Vagina (tissue), 2 donors: ENCODE measurements around the gene GRIA1. TPM values are rescaled to one million over a fixed set of nuclear protein-coding genes. Genes with fewer than 3 reads are reported as not detected.

ENCODE experiments used
- DNase-seq, 2 donors: peaks; one replicate each; pipeline ENCODE4 v3.0.0-alpha.2; 2017; ENCODE audit errors: extremely low spot score in 2 of 2
- H3K27ac ChIP-seq: fragments of 200-600 bp; sonication (generic); one replicate; pipeline ENCODE4 v1.5.1; 2019
- H3K27me3 ChIP-seq: fragments of 200-600 bp; sonication (generic); one replicate; pipeline ENCODE4 v1.5.1; 2019
- H3K36me3 ChIP-seq, 2 donors: fragments of 200-600 bp; sonication (generic); one replicate each; pipeline ENCODE4 v1.5.1; 2017 to 2019
- H3K4me1 ChIP-seq: fragments of 200-600 bp; sonication (generic); one replicate; pipeline ENCODE4 v1.5.1; 2019
- H3K4me3 ChIP-seq, 2 donors: fragments of 200-600 bp; sonication (generic); 1 replicate in 1 of 2; 2 replicates in 1 of 2; pipeline ENCODE4 v1.5.1; 2016 to 2019
- H3K9me3 ChIP-seq: fragments of 200-600 bp; sonication (generic); one replicate; pipeline ENCODE4 v1.5.1; 2019
- CTCF ChIP-seq, 3 experiments: fragments of 450-650 bp in 2 of 3; fragments of 200-600 bp in 1 of 3; sonication (generic) in 1 of 3; IDR thresholded peaks; one replicate each; pipeline ENCODE4 v1.5.1; 2017 to 2019; ENCODE audit warnings: antibody characterized with exemption in 3 of 3, mild to moderate bottlenecking in 2 of 3, moderate library complexity in 2 of 3
- POLR2A ChIP-seq, 2 donors: fragments of 450-650 bp; IDR thresholded peaks; one replicate each; pipeline ENCODE4 v1.6.1; 2017; ENCODE audit warnings: antibody characterized with exemption in 2 of 2, mild to moderate bottlenecking in 2 of 2, moderate library complexity in 2 of 2
- POLR2AphosphoS5 ChIP-seq, 2 donors: sonication (generic); formaldehyde crosslinking; IDR thresholded peaks; one replicate each; pipeline ENCODE4 v1.9.0; 2017; ENCODE audit warnings: antibody characterized with exemption in 2 of 2, mild to moderate bottlenecking in 2 of 2, low read depth in 1 of 2; ENCODE audit not compliant: insufficient read depth in 1 of 2
- intact Hi-C: fragments of 100-400 bp; cut with DNase I; formaldehyde crosslinking; loops from one replicate; pipeline ENCODE4 v1.15.1; 2023
- total RNA-seq: library from RNA; depleted of rRNA; stranded (reverse); fragments of >200 nt; gene quantifications from one replicate; pipeline ENCODE4 v1.2.3, GENCODE V29; 2016

The GRIA1 gene
- total RNA-seq, 1 donor from 2014 or later, result not detected

- no peak overlapping the region for H3K4me3 ChIP-seq
- intact Hi-C loops, result no loop called here
- no peaks in the 10 kb centered on the region for H3K36me3 ChIP-seq
- no peaks in the 10 kb centered on the region for H3K4me1 ChIP-seq
- H3K27me3 ChIP-seq, result no peaks in the 10 kb centered on the region
- DNase-seq, result no peak
- no peaks in the 10 kb centered on the region for H3K9me3 ChIP-seq
- H3K27ac ChIP-seq, result no peak overlapping the region
- no peak for TF ChIP-seq CTCF (IDR thresholded peaks at IDR 0.05)
- no peak for TF ChIP-seq POLR2AphosphoS5 (IDR thresholded peaks at IDR 0.05; ENCODE audit: insufficient read depth in 1 of 2, low read depth in 1 of 2)
- TF ChIP-seq POLR2A (IDR thresholded peaks at IDR 0.05), result no peak
These were observed 68.5 kb downstream of the GRIA1 start for GRCh38 chr5:153558957-153559356.

GRCh38 chr5:153559926-153560325 lies 69.5 kb downstream of the GRIA1 start:
- no peaks in the 10 kb centered on the region for H3K27me3 ChIP-seq
- no peak overlapping the region for H3K27ac ChIP-seq
- intact Hi-C loops, result no loop called here

GRCh38 chr5:153562189-153562588 lies 71.7 kb downstream of the GRIA1 start:
- intact Hi-C loops, result no loop called here

More at GRCh38 chr5:153559926-153560325, 69.5 kb downstream of the GRIA1 start:
- no peaks in the 10 kb centered on the region for H3K4me1 ChIP-seq
- TF ChIP-seq POLR2A (IDR thresholded peaks at IDR 0.05) (no peak), POLR2AphosphoS5 (IDR thresholded peaks at IDR 0.05; ENCODE audit: insufficient read depth in 1 of 2, low read depth in 1 of 2) (no peak)
- H3K4me3 ChIP-seq, result no peak overlapping the region
- no peaks in the 10 kb centered on the region for H3K9me3 ChIP-seq
- no peak for DNase-seq
- no peaks in the 10 kb centered on the region for H3K36me3 ChIP-seq

GRCh38 chr5:153565822-153566221 lies 75.4 kb downstream of the GRIA1 start:
- no peak for DNase-seq
- Histone ChIP-seq H3K9me3 (no peaks in the 10 kb centered on the region), H3K4me3 (no peak overlapping the region), H3K27me3 (no peaks in the 10 kb centered on the region), H3K36me3 (no peaks in the 10 kb centered on the region), H3K27ac (no peak overlapping the region), H3K4me1 (no peaks in the 10 kb centered on the region)
- intact Hi-C loops, result no loop called here
- TF ChIP-seq CTCF (IDR thresholded peaks at IDR 0.05) (no peak), POLR2A (IDR thresholded peaks at IDR 0.05) (no peak), POLR2AphosphoS5 (IDR thresholded peaks at IDR 0.05; ENCODE audit: insufficient read depth in 1 of 2, low read depth in 1 of 2) (no peak)

More at GRCh38 chr5:153562189-153562588, 71.7 kb downstream of the GRIA1 start:
- TF ChIP-seq POLR2AphosphoS5 (IDR thresholded peaks at IDR 0.05; ENCODE audit: insufficient read depth in 1 of 2, low read depth in 1 of 2) (no peak), CTCF (IDR thresholded peaks at IDR 0.05) (no peak), POLR2A (IDR thresholded peaks at IDR 0.05) (no peak)
- DNase-seq, result no peak
- Histone ChIP-seq H3K27ac (no peak overlapping the region), H3K4me1 (no peaks in the 10 kb centered on the region), H3K36me3 (no peaks in the 10 kb centered on the region), H3K9me3 (no peaks in the 10 kb centered on the region), H3K27me3 (no peaks in the 10 kb centered on the region), H3K4me3 (no peak overlapping the region)

GRCh38 chr5:153569036-153569435 lies 78.6 kb downstream of the GRIA1 start:
- H3K9me3 ChIP-seq, result no peaks in the 10 kb centered on the region
- H3K36me3 ChIP-seq, result no peaks in the 10 kb centered on the region
- no peak for TF ChIP-seq POLR2AphosphoS5 (IDR thresholded peaks at IDR 0.05; ENCODE audit: insufficient read depth in 1 of 2, low read depth in 1 of 2)
- no peak for TF ChIP-seq POLR2A (IDR thresholded peaks at IDR 0.05)
- no peak for TF ChIP-seq CTCF (IDR thresholded peaks at IDR 0.05)
- H3K4me1 ChIP-seq, result no peaks in the 10 kb centered on the region
- H3K4me3 ChIP-seq, result no peak overlapping the region
- intact Hi-C loops, result no loop called here
- no peak overlapping the region for H3K27ac ChIP-seq
- DNase-seq, result no peak
- H3K27me3 ChIP-seq, result no peaks in the 10 kb centered on the region
